ENCODE results near the gene KDR. TPM values are rescaled to one million over a fixed set of nuclear protein-coding genes. Genes with fewer than 3 reads are reported as not detected.

Gene KDR
- total RNA-seq, 6 donors from 2014 or later = 22.0 to 53.1 (median 35.7) TPM

- peak in 1 of 4 donors; percentile 70 for TF ChIP-seq EP300 (IDR thresholded peaks at IDR 0.05)
- no peak for TF ChIP-seq CTCF (IDR thresholded peaks at IDR 0.05)
- no peak overlapping the region for H3K4me3 ChIP-seq
- no peak for ATAC-seq (ENCODE audit: low FRiP score in 2 of 2)
- WGBS, 2 donors = 16 to 53% methylated on average over 6 to 11 of the region's 12 CpGs
- no peaks in the 10 kb centered on the region for H3K27me3 ChIP-seq
- no peak overlapping the region for H3K27ac ChIP-seq
- peak in 1 of 2 donors; percentile 42 for DNase-seq
- H3K36me3 ChIP-seq = no peaks in the 10 kb centered on the region
- H3K9me3 ChIP-seq = no peaks in the 10 kb centered on the region
- H3K4me1 ChIP-seq = peaks cover 0 to 8% (median 0%) of the 10 kb centered on the region in 4 donors
These were observed 44.1 kb upstream of the KDR start for GRCh38 chr4:55169352-55169961.

GRCh38 chr4:55162396-55162795 is 37.0 kb upstream of the KDR start:
- H3K4me3 ChIP-seq = no peak overlapping the region
- WGBS, 2 donors = 88 to 96% methylated on average over 1 of the region's 1 CpG
- H3K36me3 ChIP-seq = no peaks in the 10 kb centered on the region
- no peak overlapping the region for H3K27ac ChIP-seq
- DNase-seq = no peak
- TF ChIP-seq POLR2AphosphoS5 (IDR thresholded peaks at IDR 0.05) = no peak
- no peak for TF ChIP-seq EP300 (IDR thresholded peaks at IDR 0.05)
- no peak for TF ChIP-seq POLR2A (IDR thresholded peaks at IDR 0.05)
- TF ChIP-seq CTCF (IDR thresholded peaks at IDR 0.05) = no peak
- no peak for ATAC-seq (ENCODE audit: low FRiP score in 2 of 2)
- no peaks in the 10 kb centered on the region for H3K9me3 ChIP-seq
- H3K27me3 ChIP-seq = no peaks in the 10 kb centered on the region
- peaks cover 0 to 3% (median 0%) of the 10 kb centered on the region in 4 donors for H3K4me1 ChIP-seq

GRCh38 chr4:55161739-55162138 is 36.3 kb upstream of the KDR start:
- Histone ChIP-seq H3K9me3 (no peaks in the 10 kb centered on the region), H3K4me3 (no peak overlapping the region), H3K36me3 (no peaks in the 10 kb centered on the region), H3K27ac (no peak overlapping the region), H3K27me3 (no peaks in the 10 kb centered on the region), H3K4me1 (peaks cover 0 to 4% (median 0%) of the 10 kb centered on the region in 4 donors)
- no peak for DNase-seq
- 91 to 94% methylated on average over 6 of the region's 6 CpGs for WGBS, 2 donors
- no peak for ATAC-seq (ENCODE audit: low FRiP score in 2 of 2)
- TF ChIP-seq POLR2AphosphoS5 (IDR thresholded peaks at IDR 0.05) (no peak), CTCF (IDR thresholded peaks at IDR 0.05) (no peak), POLR2A (IDR thresholded peaks at IDR 0.05) (no peak), EP300 (IDR thresholded peaks at IDR 0.05) (no peak)

GRCh38 chr4:55159851-55160250 is 34.5 kb upstream of the KDR start:
- peaks cover 0 to 4% (median 0%) of the 10 kb centered on the region in 4 donors for H3K4me1 ChIP-seq
- ATAC-seq (ENCODE audit: low FRiP score in 2 of 2) (no peak), DNase-seq (no peak)
- TF ChIP-seq CTCF (IDR thresholded peaks at IDR 0.05) (no peak), POLR2A (IDR thresholded peaks at IDR 0.05) (no peak), EP300 (IDR thresholded peaks at IDR 0.05) (no peak), POLR2AphosphoS5 (IDR thresholded peaks at IDR 0.05) (no peak)
- no peak overlapping the region for H3K4me3 ChIP-seq
- H3K9me3 ChIP-seq = no peaks in the 10 kb centered on the region
- no peaks in the 10 kb centered on the region for H3K36me3 ChIP-seq
- H3K27ac ChIP-seq = no peak overlapping the region
- H3K27me3 ChIP-seq = no peaks in the 10 kb centered on the region
- WGBS, 2 donors = 53 to 71% methylated on average over 2 of the region's 2 CpGs

GRCh38 chr4:55158957-55159356 is 33.6 kb upstream of the KDR start:
- TF ChIP-seq EP300 (IDR thresholded peaks at IDR 0.05) (no peak), POLR2AphosphoS5 (IDR thresholded peaks at IDR 0.05) (no peak), CTCF (IDR thresholded peaks at IDR 0.05) (no peak), POLR2A (IDR thresholded peaks at IDR 0.05) (no peak)
- 73 to 76% methylated on average over 3 of the region's 3 CpGs for WGBS, 2 donors

More at GRCh38 chr4:55158957-55159356, 33.6 kb upstream of the KDR start:
- H3K9me3 ChIP-seq = no peaks in the 10 kb centered on the region
- H3K4me1 ChIP-seq = peaks cover 0 to 9% (median 2%) of the 10 kb centered on the region in 4 donors
- no peak overlapping the region for H3K4me3 ChIP-seq
- H3K27me3 ChIP-seq = no peaks in the 10 kb centered on the region
- no peak for ATAC-seq (ENCODE audit: low FRiP score in 2 of 2)
- H3K27ac ChIP-seq = no peak overlapping the region
- no peak for DNase-seq
- H3K36me3 ChIP-seq = no peaks in the 10 kb centered on the region
